GM11168 (cell line): ENCODE measurements around the gene CSF1R.

Experiments
- in situ Hi-C: fragments of 300-500 bp; cut with MboI; formaldehyde crosslinking; loops from one replicate; pipeline ENCODE4 v1.12.0; 2022; ENCODE audit warnings: low sequenced_read_pairs; ENCODE audit not compliant: unreplicated experiment

The CSF1R gene

DNA sequence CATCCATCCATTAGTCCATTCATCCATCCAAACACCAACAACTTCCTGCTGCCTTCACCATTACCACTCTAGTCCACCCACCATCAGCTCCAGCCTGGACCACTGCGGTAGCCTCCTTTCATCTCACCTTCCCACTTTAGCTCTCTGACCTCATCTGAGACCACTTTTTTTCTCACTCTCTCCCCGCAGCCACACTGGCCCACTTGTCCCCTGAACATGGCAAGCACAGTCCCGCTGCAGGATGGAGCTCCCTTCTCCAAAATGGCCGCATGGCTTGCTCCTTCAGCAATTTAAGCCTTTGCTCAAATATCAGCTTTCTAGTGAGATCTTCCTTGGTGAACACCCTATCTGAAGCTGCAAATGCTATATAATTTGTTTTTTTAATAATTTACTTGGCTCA is 11.1 kb downstream of the CSF1R start:
- in situ Hi-C loops = no loop called here

DNA sequence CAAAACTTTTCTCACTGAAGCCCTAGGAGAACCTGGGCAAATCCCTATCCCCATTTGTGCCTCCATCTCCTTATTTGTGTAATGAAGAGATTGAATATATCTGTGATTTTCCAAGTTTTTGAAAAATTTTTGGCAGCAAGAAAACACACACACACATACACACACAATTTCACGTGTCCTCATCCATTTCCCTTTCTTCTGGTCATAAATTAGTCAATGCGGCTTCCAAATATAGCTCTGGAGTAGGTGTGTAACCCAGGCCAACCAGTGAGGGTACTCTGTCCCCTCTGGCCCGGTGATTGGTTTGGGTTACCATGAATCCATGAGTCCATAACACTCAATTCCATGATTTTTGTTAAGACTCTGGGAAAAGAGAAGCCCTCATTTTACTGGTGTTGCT is 12.7 kb downstream of the CSF1R start:
- in situ Hi-C loops = no loop called here

DNA sequence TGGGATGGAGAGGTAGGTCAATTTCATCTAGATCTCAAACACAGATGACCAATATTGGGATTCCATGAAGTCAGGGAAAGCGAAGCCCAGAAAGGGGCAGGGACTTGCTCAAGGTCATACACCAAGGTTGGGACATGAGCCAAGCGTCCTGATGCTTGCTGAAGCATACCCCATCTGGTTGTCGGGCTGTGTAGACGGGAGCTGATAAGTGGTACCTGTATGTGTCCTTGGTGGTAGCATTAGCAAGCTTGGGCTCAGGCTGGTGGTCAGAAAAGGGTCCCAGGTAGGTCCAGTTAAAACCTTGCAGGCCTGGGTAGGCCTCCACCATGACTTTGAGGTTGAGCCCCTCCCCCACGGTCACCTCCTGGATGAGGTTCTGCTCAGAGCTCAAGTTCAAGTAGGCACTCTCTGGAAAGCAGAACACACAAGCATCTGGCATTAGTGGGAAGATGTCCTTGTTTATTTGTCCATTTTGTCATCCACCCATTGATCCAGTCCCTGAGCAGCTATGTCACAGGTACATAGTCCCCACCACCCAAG is 13.2 kb downstream of the CSF1R start:
- in situ Hi-C loops = no loop called here

DNA sequence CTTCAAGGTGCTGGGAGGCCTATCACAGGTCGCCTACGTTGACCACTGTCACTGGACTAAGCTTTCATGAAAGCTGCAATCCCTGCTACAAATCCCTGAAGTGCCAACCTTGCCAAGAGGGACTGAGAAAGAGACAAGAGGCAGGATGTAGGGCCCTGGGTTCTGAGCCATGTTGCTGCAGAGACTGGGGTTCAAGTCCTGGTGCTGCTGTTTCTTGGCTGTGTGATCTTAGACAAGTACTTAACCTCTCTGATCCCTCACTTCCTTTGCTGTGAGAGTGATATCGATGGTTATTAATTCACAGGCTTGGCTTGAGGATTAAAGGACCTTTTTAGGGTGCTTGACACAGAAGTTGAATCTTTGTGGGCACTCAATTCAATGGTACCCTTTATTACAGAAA is 15.5 kb downstream of the CSF1R start:
- in situ Hi-C loops = no loop called here

DNA sequence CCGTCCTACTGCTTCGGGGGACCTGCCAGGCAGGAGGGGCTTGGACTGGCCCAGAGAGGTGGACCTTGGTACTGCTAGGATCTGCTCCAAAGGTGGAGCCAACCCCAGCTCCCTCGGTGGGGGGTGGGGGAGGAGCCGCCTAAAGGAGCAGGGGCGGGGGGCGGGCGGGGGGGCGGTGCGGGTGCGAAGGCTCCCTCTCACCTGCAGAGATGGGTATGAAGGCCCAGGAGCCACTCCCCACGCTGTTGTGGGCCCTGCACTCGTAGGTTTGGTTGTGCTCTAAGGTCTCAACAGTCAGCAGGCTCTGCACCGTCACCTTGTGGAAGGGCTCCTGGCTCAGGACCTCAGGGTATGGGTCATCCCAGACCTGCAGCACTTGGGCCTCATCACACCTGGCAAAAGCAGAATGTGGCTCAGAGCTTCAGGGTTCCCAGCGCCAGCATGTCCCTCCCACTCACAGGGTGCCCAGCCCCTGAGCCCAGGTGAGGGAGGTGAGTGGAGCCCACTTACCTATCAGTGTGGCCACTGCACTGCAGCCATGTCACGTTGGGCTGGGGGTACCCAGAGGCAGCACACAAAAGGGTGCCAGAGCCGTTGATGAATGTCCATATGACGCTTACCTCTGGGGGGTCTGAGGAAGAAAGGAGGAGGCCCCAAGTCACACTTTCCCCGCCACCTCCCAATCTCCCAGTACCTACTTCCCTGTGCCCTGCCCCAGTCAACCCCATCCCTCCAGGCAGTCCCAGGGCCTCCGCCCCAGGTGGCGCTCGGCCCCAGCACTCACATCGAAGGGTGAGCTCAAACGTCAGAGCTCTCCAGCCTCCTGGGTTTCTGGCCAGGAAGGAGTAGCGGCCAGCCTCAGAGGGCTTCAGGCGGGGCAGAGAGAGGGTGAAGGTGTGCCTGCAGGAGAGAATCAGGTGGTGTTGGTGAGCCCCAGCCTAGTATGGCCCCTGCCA is 16.4 kb downstream of the CSF1R start:
- in situ Hi-C loops = no loop called here

DNA sequence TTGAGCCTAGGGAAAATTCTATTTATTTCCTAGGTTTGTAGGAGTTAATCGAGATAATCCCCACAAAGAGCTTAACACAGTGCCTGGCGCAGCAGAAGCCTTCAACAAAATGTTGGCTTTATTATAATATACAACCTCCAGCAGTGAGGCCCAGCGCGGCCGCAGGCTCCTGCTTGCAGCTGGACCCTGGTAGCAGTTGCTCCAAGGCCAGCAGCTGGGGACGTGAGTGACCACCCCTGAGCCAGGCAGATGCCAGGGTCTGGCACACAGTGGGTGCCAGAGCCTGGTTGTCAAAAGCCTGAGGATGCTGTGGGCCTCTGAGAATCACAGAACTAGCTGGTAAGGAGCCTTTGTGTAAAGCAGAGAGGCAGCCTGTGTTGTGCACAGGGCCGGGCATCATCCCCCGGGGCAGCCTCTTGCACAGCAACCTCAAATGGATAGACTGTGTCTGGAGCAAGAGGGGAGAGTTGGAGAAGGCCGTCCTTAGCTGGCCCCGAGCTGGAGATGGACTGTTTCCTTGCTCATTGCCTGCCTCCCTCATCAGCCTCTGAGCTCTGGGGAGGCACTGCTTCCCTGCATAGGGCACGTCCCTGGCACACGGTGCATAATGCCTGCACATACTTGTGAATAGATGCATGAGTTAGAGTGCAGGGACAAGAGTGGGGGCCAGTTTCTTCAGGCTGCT is 17.3 kb downstream of the CSF1R start:
- in situ Hi-C loops = no loop called here

DNA sequence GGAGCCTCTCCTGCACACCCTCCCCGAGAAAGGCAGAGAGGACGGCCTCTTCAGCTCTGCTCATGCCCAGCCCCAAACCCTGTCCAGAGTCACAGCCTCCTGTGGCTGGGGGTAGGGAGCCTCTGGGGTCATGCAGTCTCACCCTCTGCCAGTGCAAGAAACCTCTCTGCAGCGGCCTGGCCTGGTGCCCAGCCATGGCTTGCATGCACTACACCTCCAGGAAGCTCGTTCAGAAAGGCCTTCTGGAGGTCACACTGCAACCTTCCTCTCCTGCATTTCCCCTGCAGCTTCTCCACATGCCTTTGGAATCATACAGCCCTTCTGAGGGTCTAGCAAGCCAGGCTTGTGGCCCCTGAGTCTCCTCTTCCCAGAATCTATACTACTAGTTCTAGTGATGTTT is 17.9 kb downstream of the CSF1R start:
- in situ Hi-C loops = no loop called here

DNA sequence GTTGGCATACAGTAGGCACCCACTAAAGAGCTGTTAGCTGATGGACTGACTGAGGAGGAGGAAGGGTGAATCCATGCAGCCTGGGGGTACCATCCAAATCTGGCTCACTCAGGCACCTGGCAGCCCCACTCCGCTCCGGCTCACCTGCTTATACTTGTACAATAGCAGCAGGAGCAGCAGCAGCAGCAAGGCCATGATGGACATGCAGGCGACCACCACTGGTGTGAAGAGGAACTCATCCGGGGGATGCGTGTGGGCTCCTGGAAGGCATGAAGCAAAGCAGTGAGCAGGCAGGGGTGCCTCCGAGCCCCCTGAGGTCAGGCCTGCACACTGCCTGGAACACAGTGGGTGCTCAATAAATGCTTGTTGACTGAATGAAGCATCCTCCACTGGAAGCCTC is 18.3 kb downstream of the CSF1R start:
- in situ Hi-C loops = no loop called here

DNA sequence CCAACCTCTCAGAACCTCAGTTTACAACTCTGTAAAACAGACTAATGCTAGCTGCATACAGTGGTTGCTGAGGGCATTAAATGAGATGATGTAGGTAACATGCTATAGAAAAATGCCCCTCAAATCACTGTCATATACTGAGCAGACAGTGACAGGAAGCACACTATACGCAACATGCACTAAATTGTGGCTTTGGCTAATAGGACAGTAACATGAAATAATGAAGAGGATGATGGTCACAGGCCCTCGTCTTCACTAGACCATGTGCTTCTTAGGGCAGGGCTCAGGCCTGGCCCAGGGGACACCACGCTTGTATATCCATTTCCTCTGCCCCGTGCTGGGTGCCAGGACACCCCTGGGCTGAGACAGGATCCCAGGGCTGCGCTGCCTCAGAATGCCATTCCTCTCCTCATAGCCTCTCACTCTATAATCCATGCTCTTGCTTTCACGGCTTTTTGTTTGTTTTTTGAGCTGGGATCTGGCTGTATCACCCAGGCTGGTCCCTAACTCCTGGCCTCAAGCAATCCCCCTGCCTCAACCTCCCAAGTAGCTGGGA is 18.9 kb downstream of the CSF1R start:
- in situ Hi-C loops = no loop called here

DNA sequence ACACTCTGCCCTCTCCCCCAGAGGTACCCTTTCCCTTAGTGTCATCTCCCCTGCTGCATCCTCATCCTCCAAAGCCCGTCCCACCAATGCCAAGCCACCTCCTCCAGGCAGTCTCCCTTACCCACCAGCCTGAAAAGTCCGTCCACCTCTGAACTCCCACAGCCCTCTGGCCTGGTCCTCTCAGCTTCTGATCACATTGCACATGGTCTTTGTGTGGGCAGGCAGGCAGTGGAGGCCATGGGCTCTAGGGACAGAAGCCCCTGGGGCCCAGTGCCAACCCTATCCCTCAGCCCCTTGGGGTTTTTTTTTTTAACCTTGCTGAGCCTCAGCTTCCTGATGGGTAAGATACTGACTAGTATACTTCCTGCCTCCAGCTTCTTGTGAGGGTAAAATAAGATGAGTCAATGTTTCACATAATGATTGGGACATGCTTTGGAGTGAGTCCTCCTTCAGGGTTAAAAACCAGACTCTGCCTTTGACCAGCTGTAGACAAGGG is 19.4 kb downstream of the CSF1R start:
- in situ Hi-C loops = no loop called here

DNA sequence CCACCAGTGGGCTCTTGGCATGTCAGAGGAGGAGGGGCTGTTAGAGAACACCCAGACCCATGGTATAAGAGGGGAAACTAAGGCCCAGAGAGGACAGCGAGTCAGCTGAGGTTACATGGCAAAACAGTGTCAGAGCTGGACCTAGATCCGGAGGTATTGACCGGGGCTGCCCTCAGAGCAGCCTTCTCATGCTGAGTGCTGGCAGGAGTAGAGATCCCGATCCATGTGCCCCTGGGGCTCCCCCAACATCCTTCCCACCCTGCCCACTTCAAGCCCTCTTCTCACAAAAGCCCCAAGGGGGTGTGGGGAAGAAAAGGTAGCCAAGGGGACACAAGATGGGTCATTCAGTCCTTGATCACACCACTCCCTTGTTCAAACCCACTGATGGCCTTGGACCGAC is 19.9 kb downstream of the CSF1R start:
- in situ Hi-C loops = no loop called here

DNA sequence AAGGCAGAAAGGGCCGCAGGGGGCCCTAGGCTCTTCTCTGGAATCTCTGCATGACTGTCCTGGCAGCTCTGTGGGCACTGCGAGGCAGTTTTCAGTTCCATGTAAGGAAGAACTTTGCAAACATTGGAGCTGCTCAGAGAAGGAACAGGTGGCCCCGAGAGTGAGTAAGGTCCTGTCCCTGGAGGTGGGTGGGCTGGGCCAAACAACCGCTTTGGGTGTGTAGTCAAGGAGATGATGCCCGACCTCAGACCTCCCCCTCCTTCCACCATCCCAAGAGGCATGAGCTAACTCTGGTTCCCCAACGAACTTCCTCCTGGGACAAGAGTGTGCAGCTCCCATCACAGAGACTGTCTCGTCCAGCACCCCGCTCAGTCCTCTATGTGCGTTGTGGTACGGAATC is 20.5 kb downstream of the CSF1R start:
- in situ Hi-C loops = no loop called here

DNA sequence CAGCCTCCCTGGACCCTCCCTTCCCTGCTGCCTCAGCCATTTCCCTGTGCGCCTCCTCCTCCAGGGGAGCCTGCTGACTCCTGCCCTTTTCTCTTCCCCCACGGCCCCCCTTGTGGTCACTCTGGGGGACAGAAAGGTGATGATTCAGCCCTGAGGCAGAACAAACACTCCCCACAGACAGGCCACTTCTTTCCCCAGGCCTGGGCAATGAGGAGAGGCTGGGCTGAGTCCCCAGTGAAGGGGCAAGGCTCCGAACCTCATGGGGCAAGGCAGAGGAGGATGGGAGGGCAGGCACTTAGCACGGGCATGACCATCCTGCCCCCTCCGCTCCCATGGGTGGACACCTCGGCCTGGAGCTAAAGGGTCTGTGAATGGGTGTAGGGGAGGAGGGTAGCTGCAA is 21.0 kb downstream of the CSF1R start:
- in situ Hi-C loops = no loop called here

DNA sequence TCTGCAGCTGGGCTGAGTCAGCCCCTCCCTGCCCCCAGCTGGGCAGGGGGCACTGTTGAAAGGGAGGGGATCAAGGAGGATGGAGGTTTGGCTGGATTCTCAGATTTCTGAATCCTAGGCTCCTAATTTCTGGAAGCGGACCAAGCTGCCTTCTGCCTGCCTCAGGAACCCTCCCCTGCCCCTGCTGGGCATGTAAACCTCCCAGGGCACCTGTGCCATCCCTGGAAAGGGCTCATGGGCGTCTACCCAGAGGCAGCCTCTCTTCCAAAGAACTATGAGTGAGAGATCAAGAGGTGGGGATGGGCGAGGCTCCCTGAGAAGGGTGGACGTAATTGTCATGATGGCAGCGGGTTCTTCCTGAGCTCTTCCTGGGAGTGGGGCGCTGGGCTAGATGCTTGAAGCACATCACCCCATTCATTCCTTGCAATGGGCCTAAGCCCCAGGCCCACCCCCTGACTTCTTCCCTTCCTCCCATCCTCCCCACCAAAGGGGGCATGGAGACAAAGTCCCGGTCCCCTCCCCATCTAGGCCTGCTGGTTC is 21.6 kb downstream of the CSF1R start:
- in situ Hi-C loops = no loop called here

DNA sequence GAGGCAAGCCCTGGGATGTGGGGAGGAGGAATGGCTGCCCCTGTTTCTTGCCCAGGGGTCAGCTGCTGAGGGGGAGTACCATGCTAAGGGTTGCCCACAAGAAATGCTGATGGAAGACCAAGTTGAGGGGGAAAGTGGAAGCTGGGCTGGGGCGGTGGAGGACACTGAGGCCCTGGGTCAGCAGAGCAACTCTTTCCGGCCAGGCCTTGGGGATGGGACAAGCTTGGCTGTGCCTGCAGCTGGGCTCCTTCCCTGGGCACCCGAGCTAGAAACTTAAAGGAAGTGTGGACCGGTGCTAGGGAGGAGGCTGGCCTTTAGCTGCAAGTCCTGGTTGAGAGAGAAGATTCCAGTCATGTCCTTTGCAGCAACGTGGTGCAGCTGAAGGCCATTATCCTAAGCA is 22.7 kb downstream of the CSF1R start:
- in situ Hi-C loops = no loop called here

DNA sequence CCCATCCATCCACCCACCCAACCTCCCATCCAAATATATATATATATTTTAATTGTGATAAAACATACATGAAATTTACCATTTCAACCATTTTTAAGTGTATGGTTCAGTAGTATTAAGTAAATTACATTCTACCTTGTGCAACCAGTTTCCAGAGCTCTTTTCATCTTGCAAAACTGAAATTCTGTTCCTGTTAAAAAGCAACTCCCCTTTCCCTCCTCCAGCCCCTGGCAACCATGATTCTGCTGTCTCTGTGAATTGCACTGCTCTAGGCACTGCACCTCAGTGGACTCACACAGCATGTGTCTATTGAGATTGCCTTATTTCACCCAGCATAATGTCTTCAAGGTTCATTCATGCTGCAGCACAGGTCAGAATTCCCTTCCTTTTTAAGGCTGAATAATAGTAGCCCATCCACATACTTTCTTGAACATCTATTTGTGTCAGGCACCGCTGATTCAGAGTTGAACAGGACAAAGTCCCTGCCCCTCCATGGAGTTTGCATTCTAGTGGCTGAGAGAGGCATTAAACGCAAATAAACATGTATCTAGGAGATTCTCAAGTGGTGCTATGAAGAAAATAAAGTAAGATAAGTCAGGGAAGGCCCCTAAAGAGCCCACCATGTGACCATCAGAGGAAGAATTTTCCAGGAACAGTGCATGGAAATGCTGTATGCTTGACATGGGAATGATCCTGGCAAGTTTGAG is 24.0 kb downstream of the CSF1R start:
- in situ Hi-C loops = no loop called here

DNA sequence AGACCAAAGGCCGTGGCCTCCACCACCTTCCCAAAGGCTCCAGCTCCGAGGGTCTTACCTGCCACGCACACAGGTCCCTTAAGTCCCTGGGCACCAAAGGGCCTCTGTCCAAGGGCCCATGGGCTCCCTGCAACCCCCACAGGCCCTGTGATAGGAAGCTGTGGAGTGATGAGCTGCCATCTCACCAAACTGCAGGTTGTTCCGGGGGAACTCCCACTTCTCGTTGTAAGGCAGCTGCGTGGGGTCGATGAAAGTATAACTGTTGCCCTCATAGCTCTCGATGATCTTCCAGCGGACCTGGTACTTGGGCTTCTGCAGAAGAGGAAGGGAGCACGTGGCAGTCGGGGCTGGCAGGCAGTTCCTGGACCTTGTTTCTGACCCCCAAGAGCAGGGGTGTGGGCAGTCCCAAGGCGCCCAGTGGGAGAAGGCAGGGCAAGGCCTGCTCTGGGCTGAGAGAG is 24.8 kb downstream of the CSF1R start:
- in situ Hi-C loops = no loop called here

DNA sequence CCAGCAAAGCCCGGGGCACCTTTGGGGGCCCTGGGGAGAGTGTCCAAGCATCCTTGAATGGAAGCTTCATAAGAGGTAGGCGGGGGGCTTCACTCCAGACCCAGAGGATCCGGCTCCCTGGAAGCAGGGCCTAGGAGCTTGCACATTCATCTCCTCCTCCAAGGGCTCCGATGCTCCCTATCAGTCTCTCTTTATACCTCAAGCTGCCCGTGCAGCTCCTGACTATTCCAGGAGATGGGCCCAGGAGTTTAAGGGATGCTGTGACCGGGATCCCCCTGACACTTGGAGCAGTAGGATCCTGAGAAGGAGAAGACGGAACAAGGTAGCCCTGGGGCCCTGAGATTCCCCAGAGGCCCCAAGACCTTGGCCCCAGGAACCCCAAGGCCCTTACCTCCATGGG is 25.9 kb downstream of the CSF1R start:
- in situ Hi-C loops = no loop called here

DNA sequence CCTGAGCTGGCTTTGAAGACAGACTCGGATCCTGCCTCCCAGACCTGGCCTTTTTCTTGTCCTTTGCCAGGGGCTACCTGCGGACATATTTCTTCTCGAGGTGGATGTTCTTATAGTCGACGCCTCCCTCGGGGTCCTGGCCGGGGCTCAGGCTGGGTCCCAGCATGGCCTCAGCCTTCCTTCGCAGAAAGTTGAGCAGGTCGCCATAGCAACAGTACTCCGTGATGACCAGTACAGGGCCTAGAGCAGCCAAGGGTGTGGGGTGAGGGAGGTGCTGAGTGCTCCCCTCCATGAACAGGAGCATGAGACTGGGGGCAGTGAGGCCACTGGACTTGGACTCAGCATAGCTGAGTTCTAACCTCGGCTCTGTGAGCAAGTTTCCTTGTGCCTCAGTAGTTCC is 26.7 kb downstream of the CSF1R start:
- in situ Hi-C loops = no loop called here
